ENCODE results near the gene MDK.

Gene MDK

DNA sequence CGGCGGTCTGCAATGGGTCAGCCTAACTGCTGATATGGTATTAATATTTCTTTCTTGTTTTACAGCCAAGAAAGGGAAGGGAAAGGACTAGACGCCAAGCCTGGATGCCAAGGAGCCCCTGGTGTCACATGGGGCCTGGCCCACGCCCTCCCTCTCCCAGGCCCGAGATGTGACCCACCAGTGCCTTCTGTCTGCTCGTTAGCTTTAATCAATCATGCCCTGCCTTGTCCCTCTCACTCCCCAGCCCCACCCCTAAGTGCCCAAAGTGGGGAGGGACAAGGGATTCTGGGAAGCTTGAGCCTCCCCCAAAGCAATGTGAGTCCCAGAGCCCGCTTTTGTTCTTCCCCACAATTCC, 1.9 kb downstream of the MDK start:
- DNase-seq (ENCODE audit: low read depth), result no peak
- no peak overlapping the region for H3K4me3 ChIP-seq (ENCODE audit: control insufficient read depth, low read depth, low read length)
- TF ChIP-seq, protein P1, sequence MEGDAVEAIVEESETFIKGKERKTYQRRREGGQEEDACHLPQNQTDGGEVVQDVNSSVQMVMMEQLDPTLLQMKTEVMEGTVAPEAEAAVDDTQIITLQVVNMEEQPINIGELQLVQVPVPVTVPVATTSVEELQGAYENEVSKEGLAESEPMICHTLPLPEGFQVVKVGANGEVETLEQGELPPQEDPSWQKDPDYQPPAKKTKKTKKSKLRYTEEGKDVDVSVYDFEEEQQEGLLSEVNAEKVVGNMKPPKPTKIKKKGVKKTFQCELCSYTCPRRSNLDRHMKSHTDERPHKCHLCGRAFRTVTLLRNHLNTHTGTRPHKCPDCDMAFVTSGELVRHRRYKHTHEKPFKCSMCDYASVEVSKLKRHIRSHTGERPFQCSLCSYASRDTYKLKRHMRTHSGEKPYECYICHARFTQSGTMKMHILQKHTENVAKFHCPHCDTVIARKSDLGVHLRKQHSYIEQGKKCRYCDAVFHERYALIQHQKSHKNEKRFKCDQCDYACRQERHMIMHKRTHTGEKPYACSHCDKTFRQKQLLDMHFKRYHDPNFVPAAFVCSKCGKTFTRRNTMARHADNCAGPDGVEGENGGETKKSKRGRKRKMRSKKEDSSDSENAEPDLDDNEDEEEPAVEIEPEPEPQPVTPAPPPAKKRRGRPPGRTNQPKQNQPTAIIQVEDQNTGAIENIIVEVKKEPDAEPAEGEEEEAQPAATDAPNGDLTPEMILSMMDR (conservative IDR thresholded peaks at IDR 0.05; ENCODE audit: control insufficient read depth, insufficient read depth, low read depth, low read length), result no peak

GRCh38 chr11:46383974-46384701, 2.7 kb downstream of the MDK start:
- TF ChIP-seq, protein P1 (conservative IDR thresholded peaks at IDR 0.05; ENCODE audit: control insufficient read depth, insufficient read depth, low read depth, low read length), result no peak
- DNase-seq (ENCODE audit: low read depth), result no peak
- H3K4me3 ChIP-seq (ENCODE audit: control insufficient read depth, low read depth, low read length), result no peak overlapping the region

DNA sequence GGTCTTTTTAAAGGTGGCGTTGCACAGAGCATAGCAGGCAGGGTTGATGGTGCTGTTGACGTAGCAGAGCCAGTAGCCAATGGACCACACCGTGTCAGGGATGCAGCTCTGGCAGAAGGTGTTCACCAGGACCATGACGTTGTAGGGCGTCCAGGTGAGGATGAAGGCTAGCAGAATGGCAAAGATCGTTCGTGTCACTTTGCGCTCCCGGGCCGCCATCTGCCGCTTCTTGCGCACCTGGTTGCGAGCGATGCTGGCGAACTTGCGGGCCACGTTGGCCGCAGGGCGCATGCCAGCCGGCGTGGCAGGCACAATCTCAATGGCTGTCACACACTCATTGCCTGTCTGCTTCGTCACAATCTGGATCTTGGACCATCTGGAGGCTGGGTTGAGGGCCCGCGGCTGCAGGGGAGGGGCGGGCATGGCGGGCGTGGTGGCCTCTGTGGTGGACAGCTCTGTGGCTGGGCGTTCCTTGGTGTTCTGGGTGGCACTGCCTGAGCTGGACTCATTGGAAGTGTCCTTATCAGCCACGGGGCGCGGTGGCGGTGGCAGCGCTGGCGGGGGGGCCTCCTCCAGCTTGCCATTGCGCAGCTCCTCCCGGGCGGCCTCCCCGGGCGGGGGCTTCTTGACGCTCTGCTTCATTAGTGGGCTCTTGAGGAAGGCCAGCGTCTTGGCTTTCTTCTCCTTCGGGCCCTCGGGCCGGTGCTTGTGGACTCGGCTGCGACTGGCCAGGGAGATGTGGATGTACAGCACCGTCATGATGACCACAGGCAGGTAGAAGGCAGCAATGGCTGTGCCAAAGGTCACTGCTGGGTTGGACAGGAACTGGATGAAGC, 3.9 kb downstream of the MDK start:
- DNase-seq (ENCODE audit: low read depth), result no peak
- TF ChIP-seq, protein P1 (conservative IDR thresholded peaks at IDR 0.05; ENCODE audit: control insufficient read depth, insufficient read depth, low read depth, low read length), result no peak
- H3K4me3 ChIP-seq (ENCODE audit: control insufficient read depth, low read depth, low read length), result no peak overlapping the region

GRCh38 chr11:46386005-46386578, 4.6 kb downstream of the MDK start:
- TF ChIP-seq, protein P1 (conservative IDR thresholded peaks at IDR 0.05; ENCODE audit: control insufficient read depth, insufficient read depth, low read depth, low read length), result no peak
- no peak overlapping the region for H3K4me3 ChIP-seq (ENCODE audit: control insufficient read depth, low read depth, low read length)
- no peak for DNase-seq (ENCODE audit: low read depth)

GRCh38 chr11:46386674-46387073, 5.2 kb downstream of the MDK start:
- DNase-seq (ENCODE audit: low read depth), result peak; percentile 52
- TF ChIP-seq, protein P1 (conservative IDR thresholded peaks at IDR 0.05; ENCODE audit: control insufficient read depth, insufficient read depth, low read depth, low read length), result no peak
- no peak overlapping the region for H3K4me3 ChIP-seq (ENCODE audit: control insufficient read depth, low read depth, low read length)

GRCh38 chr11:46387456-46387855, 6.0 kb downstream of the MDK start:
- no peak overlapping the region for H3K4me3 ChIP-seq (ENCODE audit: control insufficient read depth, low read depth, low read length)
- TF ChIP-seq, protein P1 (conservative IDR thresholded peaks at IDR 0.05; ENCODE audit: control insufficient read depth, insufficient read depth, low read depth, low read length), result no peak
- no peak for DNase-seq (ENCODE audit: low read depth)

Measured in fibroblast of mammary gland (primary cell).